ENCODE measurements around the gene TFEB. TPM values are rescaled to one million over a fixed set of nuclear protein-coding genes. Genes with fewer than 3 reads are reported as not detected.
A peak's percentile ranks its signal among the peaks of the same experiment; 100 is the strongest.

Gene TFEB
- total RNA-seq, 2 donors from 2014 or later: 4.9 to 10.1 TPM

- intact Hi-C loops (cut with DNase I): loop anchor here (10.0 kb wide), 1 partner anchor 217 kb away; no protein-coding TSS in a partner anchor
- H3K9me3 ChIP-seq: no peaks in the 10 kb centered on the region
- WGBS, 2 donors: 3 to 4% methylated on average over 7 to 9 of the region's 9 CpGs
- H3K27ac ChIP-seq: peak overlapping the region in 3 of 4 donors; percentile 39 to 65 (median 47)
- no peaks in the 10 kb centered on the region for H3K27me3 ChIP-seq
- H3K4me1 ChIP-seq: peaks cover 16% of the 10 kb centered on the region
- no peak overlapping the region for H3K4me3 ChIP-seq
- H3K36me3 ChIP-seq (replicated peaks in 1 of 2; ENCODE audit: insufficient read depth in 1 of 2, low read depth in 2 of 2): no peaks in the 10 kb centered on the region
- TF ChIP-seq CTCF (IDR thresholded peaks at IDR 0.05): peak; percentile 66 to 98 (median 94)
- TF ChIP-seq POLR2A (IDR thresholded peaks at IDR 0.05): no peak
- DNase-seq (peak; percentile 92 to 97 (median 94)), ATAC-seq (peak; percentile 94)
These were observed 53.3 kb downstream of the TFEB start for GRCh38 chr6:41682056-41682477.

- H3K36me3 ChIP-seq (replicated peaks in 1 of 2; ENCODE audit: insufficient read depth in 1 of 2, low read depth in 2 of 2): no peaks in the 10 kb centered on the region
- TF ChIP-seq POLR2A (IDR thresholded peaks at IDR 0.05): no peak
- TF ChIP-seq CTCF (IDR thresholded peaks at IDR 0.05): no peak
- 82 to 87% methylated on average over 10 to 11 of the region's 11 CpGs for WGBS, 2 donors
- H3K27ac ChIP-seq: no peak overlapping the region
- H3K4me1 ChIP-seq: peaks cover 16% of the 10 kb centered on the region
- no peaks in the 10 kb centered on the region for H3K27me3 ChIP-seq
- H3K9me3 ChIP-seq: no peaks in the 10 kb centered on the region
- DNase-seq (no peak), ATAC-seq (no peak)
- intact Hi-C loops (cut with DNase I): loop anchor here (10.0 kb wide), 1 partner anchor 216 kb away; no protein-coding TSS in a partner anchor
- H3K4me3 ChIP-seq: no peak overlapping the region
These were observed 55.0 kb downstream of the TFEB start for GRCh38 chr6:41680182-41680965.

GRCh38 chr6:41679696-41680095, 55.7 kb downstream of the TFEB start:
- DNase-seq (no peak), ATAC-seq (no peak)
- 85 to 93% methylated on average over 9 of the region's 9 CpGs for WGBS, 2 donors
- H3K27ac ChIP-seq: no peak overlapping the region
- intact Hi-C loops (cut with DNase I): loop anchor here (5.0 to 10.0 kb wide), 3 partner anchors 77 to 307 kb away; no protein-coding TSS in a partner anchor
- TF ChIP-seq CTCF (IDR thresholded peaks at IDR 0.05): no peak
- TF ChIP-seq POLR2A (IDR thresholded peaks at IDR 0.05): no peak
- no peaks in the 10 kb centered on the region for H3K27me3 ChIP-seq
- H3K9me3 ChIP-seq: no peaks in the 10 kb centered on the region
- H3K4me3 ChIP-seq: no peak overlapping the region
- no peaks in the 10 kb centered on the region for H3K36me3 ChIP-seq (replicated peaks in 1 of 2; ENCODE audit: insufficient read depth in 1 of 2, low read depth in 2 of 2)
- H3K4me1 ChIP-seq: peaks cover 16% of the 10 kb centered on the region

- no peaks in the 10 kb centered on the region for H3K9me3 ChIP-seq
- no peak overlapping the region for H3K4me3 ChIP-seq
- WGBS, 2 donors: 84 to 86% methylated on average over 8 of the region's 8 CpGs
- H3K27me3 ChIP-seq: no peaks in the 10 kb centered on the region
- no peak for DNase-seq
- TF ChIP-seq POLR2A (IDR thresholded peaks at IDR 0.05): no peak
- TF ChIP-seq CTCF (IDR thresholded peaks at IDR 0.05): no peak
- no peak overlapping the region for H3K27ac ChIP-seq
- intact Hi-C loops (cut with DNase I): loop anchor here (5.0 kb wide), 2 partner anchors 76 to 306 kb away; no protein-coding TSS in a partner anchor
- no peak for ATAC-seq
- peaks cover 16% of the 10 kb centered on the region for H3K4me1 ChIP-seq
- no peaks in the 10 kb centered on the region for H3K36me3 ChIP-seq (replicated peaks in 1 of 2; ENCODE audit: insufficient read depth in 1 of 2, low read depth in 2 of 2)
These were observed 56.8 kb downstream of the TFEB start for GRCh38 chr6:41678511-41679084.
